K562 (cell line): ENCODE measurements around the gene FBXL2. TPM values are rescaled to one million over a fixed set of nuclear protein-coding genes. Genes with fewer than 3 reads are reported as not detected.

Experiments used
- ATAC-seq: fragments of 200-7000 bp; cut with Tn5 transposase; 3 replicates; pipeline ENCODE4 v1.9.1; 2020; ENCODE audit warnings: moderate library complexity
- Bru-seq: library from RNA; stranded (reverse); fragments of 400-500 nt; gene quantifications from one replicate; lab custom pipeline; 2021; lab: Mats Ljungman, UMichigan
- BruChase-seq, 2 experiments: library from RNA; stranded (reverse); fragments of 400-500 nt; gene quantifications; one replicate each; lab custom pipeline; 2021; lab: Mats Ljungman, UMichigan
- BruUV-seq: library from RNA; stranded (reverse); fragments of 400-500 nt; replicated peaks from 2 replicates; lab custom pipeline; 2021; lab: Mats Ljungman, UMichigan
- CTCF ChIA-PET: fragments of 300-600 bp; formaldehyde crosslinking; extraction: SDS; loops from one replicate; lab custom pipeline; 2021; ENCODE audit warnings: low intra/inter-chr PET ratio; lab: Yijun Ruan, JAX
- POLR2A ChIA-PET: fragments of 300-600, 350-650 bp; sonication (Branson Sonifier 250); formaldehyde crosslinking; extraction: SDS; loops from one replicate; lab custom pipeline; 2021; ENCODE audit warnings: antibody characterized with exemption, inconsistent platforms; lab: Yijun Ruan, JAX
- DNase-seq, 4 experiments: peaks; one replicate each; pipeline versions ENCODE4 v3.0.0 to v3.0.0-alpha.2; 2011 to 2018; ENCODE audit warnings: low spot score in 3 of 4, mixed read lengths in 3 of 4; ENCODE audit errors: extremely low read depth in 1 of 4
- FAIRE-seq: peaks from 2 replicates; lab custom pipeline; 2011; peaks lifted over from hg19 to GRCh38; lab: Jason Lieb, UNC
- H2AFZ ChIP-seq: 2 replicates; pipeline ENCODE4 v1.6.0; 2011; ENCODE audit warnings: low read depth, low read length, control low read depth, inconsistent platforms
- H3K27ac ChIP-seq: fragments of 200-600 bp; 3 replicates; pipeline ENCODE4 v1.8.0; 2011; ENCODE audit warnings: low read depth, mild to moderate bottlenecking, control low read depth, inconsistent platforms, low read length, moderate library complexity, mixed read lengths; ENCODE audit errors: extremely low read depth
- H3K27me3 ChIP-seq, 2 experiments: fragments of 300-600 bp in 1 of 2; 2 replicates in 1 of 2; 3 replicates in 1 of 2; pipeline versions ENCODE4 v1.6.0 to v1.8.0; 2011; ENCODE audit warnings: inconsistent platforms in 2 of 2, low read length in 2 of 2, mild to moderate bottlenecking in 1 of 2, mixed read lengths in 1 of 2, moderate library complexity in 1 of 2; ENCODE audit not compliant: control insufficient read depth in 2 of 2, insufficient read depth in 2 of 2
- H3K36me3 ChIP-seq: fragments of 300-600 bp; 3 replicates; pipeline ENCODE4 v1.8.0; 2011; ENCODE audit warnings: mild to moderate bottlenecking, low read length, inconsistent platforms; ENCODE audit not compliant: control insufficient read depth, insufficient read depth
- H3K4me1 ChIP-seq, 2 experiments: fragments of 200-600 bp in 1 of 2; replicated peaks in 1 of 2; 2 replicates in 1 of 2; 3 replicates in 1 of 2; pipeline versions ENCODE4 v1.5.1 to v1.8.0; 2011; ENCODE audit warnings: inconsistent platforms in 2 of 2, low read length in 2 of 2, mild to moderate bottlenecking in 1 of 2, mixed read lengths in 1 of 2, moderate library complexity in 1 of 2; ENCODE audit not compliant: control insufficient read depth in 2 of 2, insufficient read depth in 2 of 2
- H3K4me2 ChIP-seq: 2 replicates; pipeline ENCODE4 v1.6.1; 2011; ENCODE audit warnings: low read length, control low read depth, inconsistent platforms, mixed read lengths; ENCODE audit not compliant: insufficient read depth
- H3K4me3 ChIP-seq: fragments of 200-600 bp; sonication (generic), shearing (Covaris generic); 2 replicates; pipeline ENCODE4 v1.5.1; 2016; ENCODE audit warnings: control low read depth, inconsistent platforms
- H3K79me2 ChIP-seq: fragments of 200-600 bp; 3 replicates; pipeline ENCODE4 v1.8.0; 2011; ENCODE audit warnings: low read length, inconsistent platforms; ENCODE audit not compliant: control insufficient read depth, insufficient read depth
- H3K9ac ChIP-seq, 2 experiments: 2 replicates each; pipeline versions ENCODE4 v1.6.0 to v1.6.1; 2011; ENCODE audit warnings: low read depth in 2 of 2, low read length in 2 of 2, control low read depth in 1 of 2, inconsistent platforms in 1 of 2, mild to moderate bottlenecking in 1 of 2, mixed read lengths in 1 of 2; ENCODE audit not compliant: insufficient read depth in 1 of 2
- H3K9me1 ChIP-seq: one replicate; pipeline ENCODE4 v1.6.0; 2011; ENCODE audit warnings: inconsistent platforms, mild to moderate bottlenecking, low read length, moderate library complexity; ENCODE audit not compliant: control insufficient read depth, insufficient read depth
- H3K9me3 ChIP-seq: replicated peaks from 2 replicates; pipeline ENCODE4 v1.5.1; 2011; ENCODE audit warnings: low read depth, low read length, inconsistent platforms; ENCODE audit not compliant: control insufficient read depth, insufficient read depth
- H4K20me1 ChIP-seq: replicated peaks from 2 replicates; pipeline ENCODE4 v1.6.1; 2011; ENCODE audit warnings: low read length, inconsistent platforms, mixed read lengths; ENCODE audit not compliant: control insufficient read depth, insufficient read depth
- ATF7 ChIP-seq: fragments of 450-650 bp; IDR thresholded peaks from 2 replicates; pipeline ENCODE4 v1.7.1; 2014; ENCODE audit warnings: mild to moderate bottlenecking, moderate library complexity
- BMI1 ChIP-seq: fragments of 150-350 bp; IDR thresholded peaks from 2 replicates; pipeline ENCODE4 v1.6.1; 2014; ENCODE audit warnings: low read length
- CBFA2T2 ChIP-seq: fragments of 450-650 bp; conservative IDR thresholded peaks from 2 replicates; pipeline ENCODE4 v1.6.1; 2017; ENCODE audit warnings: mild to moderate bottlenecking
- CEBPB ChIP-seq: fragments of 450-650 bp; IDR thresholded peaks from 2 replicates; pipeline ENCODE4 v1.6.1; 2016; ENCODE audit warnings: missing genetic modification characterization, missing compliant biosample characterization
- CREBBP ChIP-seq: IDR thresholded peaks from one replicate; pipeline ENCODE4 v1.6.1; 2012; ENCODE audit warnings: low read depth, mild to moderate bottlenecking, control low read depth, inconsistent platforms, low read length
- EHMT2 ChIP-seq: fragments of 450-650 bp; IDR thresholded peaks from 2 replicates; pipeline ENCODE4 v1.6.1; 2018; ENCODE audit warnings: antibody characterized with exemption
- GATAD2B ChIP-seq: fragments of 450-650 bp; IDR thresholded peaks from 2 replicates; pipeline ENCODE4 v1.6.1; 2017; ENCODE audit warnings: mild to moderate bottlenecking, borderline replicate concordance
- HDAC6 ChIP-seq: IDR thresholded peaks from 2 replicates; pipeline ENCODE4 v1.6.1; 2012; ENCODE audit warnings: low read depth, mild to moderate bottlenecking, control low read depth, inconsistent platforms, low read length, moderate library complexity
- MTA3 ChIP-seq: fragments of 450-650 bp; formaldehyde crosslinking; IDR thresholded peaks from 2 replicates; pipeline ENCODE4 v1.6.1; 2017; ENCODE audit warnings: mild to moderate bottlenecking, borderline replicate concordance
- NEUROD1 ChIP-seq: fragments of 150-350 bp; IDR thresholded peaks from 2 replicates; pipeline ENCODE4 v1.6.1; 2014; ENCODE audit warnings: borderline replicate concordance, low read length, low read depth; ENCODE audit not compliant: partially characterized antibody
- RBBP5 ChIP-seq: fragments of 200-600 bp; sonication (generic); IDR thresholded peaks from 2 replicates; pipeline ENCODE4 v1.6.1; 2012; ENCODE audit warnings: borderline replicate concordance, mild to moderate bottlenecking, low read length, control low read depth, inconsistent platforms; ENCODE audit not compliant: insufficient read depth, poor library complexity, severe bottlenecking
- RBM25 ChIP-seq: fragments of 200-400 bp; formaldehyde crosslinking; IDR thresholded peaks from 2 replicates; pipeline ENCODE4 v1.6.1; 2018; ENCODE audit warnings: low read length, low read depth, moderate library complexity; ENCODE audit not compliant: severe bottlenecking
- SMARCA4 ChIP-seq: fragments of 450-650 bp; IDR thresholded peaks from 2 replicates; pipeline ENCODE4 v1.6.1; 2016
- ZNF592 ChIP-seq: fragments of 450-650 bp; IDR thresholded peaks from 2 replicates; pipeline ENCODE4 v1.6.1; 2017; ENCODE audit warnings: antibody characterized with exemption, mild to moderate bottlenecking
- WGBS: fragments of 100-300 bp; shearing (Covaris generic); methylation state at CpG from one replicate; pipeline ENCODE4 v1.1.6; 2016; ENCODE audit warnings: low coverage, mixed read lengths; ENCODE audit not compliant: insufficient coverage; ENCODE audit errors: missing lambda C conversion rate; 5-methylcytosine and 5-hydroxymethylcytosine counted together
- in situ Hi-C: fragments of 300-500 bp; cut with MboI; formaldehyde crosslinking; loops from 4 replicates; pipeline ENCODE4 v1.15.0; 2018; ENCODE audit warnings: inconsistent platforms, mixed read lengths
- intact Hi-C: fragments of 100-400 bp; cut with micrococcal nuclease; formaldehyde crosslinking; loops from 2 replicates; pipeline ENCODE4 v1.14.2; 2022
- long read RNA-seq, 3 experiments: library from polyadenylated mRNA in 2 of 3; library from RNA in 1 of 3; unstranded in 2 of 3; stranded (forward) in 1 of 3; transcript quantifications; one replicate each; pipeline ENCODE4 v2.0.0, GENCODE V29; 2019 to 2022
- polyA minus RNA-seq, 3 experiments: library from RNA; depleted of rRNA, polyadenylated mRNA; stranded (reverse); fragments of >200 nt; gene quantifications; 2 replicates each; pipeline ENCODE4 v1.2.3, GENCODE V29; 2011
- polyA plus RNA-seq, 8 experiments: library from polyadenylated mRNA; depleted of rRNA in 4 of 8; stranded (reverse) in 5 of 8; unstranded in 3 of 8; fragments of >200 nt; fragmentation: Nextera tagmentation in 2 of 8; fragmentation: Illumina TruSeq in 1 of 8; extraction: Ambion mirVana in 2 of 8; extraction: Trizol in 1 of 8; gene quantifications; 2 replicates each; pipeline versions ENCODE4 v1.2.1 to v1.2.3, GENCODE V29; 2011 to 2014; ENCODE audit warnings: inconsistent platforms in 1 of 8, missing spikeins in 1 of 8
- total RNA-seq, 7 experiments: library from RNA; depleted of rRNA in 6 of 7; stranded (reverse); fragments of >200 nt in 6 of 7; fragmentation: Illumina TruSeq in 2 of 7; extraction: Trizol in 2 of 7; gene quantifications; 2 replicates each; pipeline versions ENCODE4 v1.2.1 to v1.2.3, GENCODE V29; 2011 to 2021; ENCODE audit warnings: low replicate concordance in 1 of 7

The FBXL2 gene
- 15.1 and 18.8 TPM in 2 replicates for total RNA-seq (2011; cell fraction: chromatin; rRNA removed; ENCODE audit: low replicate concordance)
- 8.7 and 8.8 TPM in 2 replicates for total RNA-seq (2011; cell fraction: nucleolus; rRNA removed)
- total RNA-seq (2011; cell fraction: nucleoplasm; rRNA removed), result 10.3 and 17.6 TPM in 2 replicates
- 1.3 and 1.5 TPM in 2 replicates for total RNA-seq (2014; rRNA removed)
- total RNA-seq (2014; rRNA removed; fragmentation: Illumina TruSeq; extraction: Trizol), result 1.8 and 1.9 TPM in 2 replicates
- total RNA-seq (2015; rRNA removed; fragmentation: Illumina TruSeq; extraction: Trizol), result 1.7 TPM in 2 replicates
- total RNA-seq (2021), result 1.6 and 2.2 TPM in 2 replicates
- polyA plus RNA-seq (2011; rRNA removed), result 5.5 and 6.9 TPM in 2 replicates
- polyA plus RNA-seq (2011; cell fraction: cytosol; rRNA removed), result 4.6 TPM in 2 replicates
- polyA plus RNA-seq (2011; cell fraction: nucleus; rRNA removed), result 26.6 and 29.0 TPM in 2 replicates
- polyA plus RNA-seq (2012), result 2.0 and 4.4 TPM in 2 replicates
- polyA plus RNA-seq (2014; fragmentation: Illumina TruSeq; extraction: Trizol), result 1.1 and 1.8 TPM in 2 replicates
- 1 to 10 TPM; 2.2 to 2.4 TPM for polyA plus RNA-seq (2014; fragmentation: Nextera tagmentation; extraction: Ambion mirVana)
- polyA plus RNA-seq (2014; rRNA removed), result 2.4 and 6.3 TPM in 2 replicates
- 4.6 and 5.1 TPM in 2 replicates for polyA minus RNA-seq (2011; rRNA and poly(A)+ RNA removed)
- polyA minus RNA-seq (2011; cell fraction: cytosol; rRNA and poly(A)+ RNA removed), result 1.6 and 2.5 TPM in 2 replicates
- 6.2 and 6.9 TPM in 2 replicates for polyA minus RNA-seq (2011; cell fraction: nucleus; rRNA and poly(A)+ RNA removed)
- percentile 53 among the genes with signal in this experiment for Bru-seq, nascent RNA
- BruChase-seq, experiment 1, labeled RNA remaining after a 2-hour chase, result percentile 57 among the genes with signal in this experiment
- BruChase-seq, experiment 2, labeled RNA remaining after a 6-hour chase, result percentile 55 among the genes with signal in this experiment
- long read RNA-seq, experiment 1, partial matches to known transcripts, result 1 of 9 reads
- long read RNA-seq, experiment 1, other reads (novel, unspliced or antisense), result 6 of 9 reads
- long read RNA-seq, experiment 2, result 0 reads
- long read RNA-seq, experiment 3, result 0 reads

- Histone ChIP-seq H3K79me2 (no peaks in the 10 kb centered on the region), H3K4me1 (peaks cover 6 to 11% of the 10 kb centered on the region in 2 experiments; a peak in 4 of 5 replicates), H2AFZ (peak within 1 kb of the TSS; percentile 73), H3K27ac (no peak within 1 kb of the TSS), H3K9me1 (no peaks in the 10 kb centered on the region), H3K9ac (peak within 1 kb of the TSS; percentile 65 to 92), H3K4me2 (peak within 1 kb of the TSS; percentile 61), H4K20me1 (no peaks in the 10 kb centered on the region), H3K9me3 (no peaks in the 10 kb centered on the region), H3K27me3 (no peaks in the 10 kb centered on the region), H3K4me3 (peak within 1 kb of the TSS; percentile 59), H3K36me3 (no peaks in the 10 kb centered on the region)
- ATAC-seq, result peak; percentile 99
- intact Hi-C loops (no loop called here), in situ Hi-C loops (no loop called here)
- no TSS peak for BruUV-seq
- WGBS, result 1% methylated on average over 56 of the region's 63 CpGs
- ChIA-PET CTCF (interaction anchor here (0.7 kb wide), 1 partner anchor 118 kb away, joined by 3 read pairs; no protein-coding TSS in a partner anchor), POLR2A (interaction anchor here (0.5 to 1.9 kb wide), 5 partner anchors 9 to 356 kb away, joined by 3 to 7 read pairs (median 3); no protein-coding TSS in a partner anchor)
- peak; percentile 44 for FAIRE-seq
- DNase-seq, result peak; percentile 91 to 99 (median 97)
- TF ChIP-seq GATAD2B (peak; percentile 31; the same call in 1 of the 2 replicates), HDAC6 (no peak), CEBPB (no peak), RBM25 (peak; percentile 94), SMARCA4 (no peak), ATF7 (peak; percentile 59), BMI1 (0 out of 2 replicates have a peak, but pooled peaks have one; percentile 36), MTA3 (0 out of 2 replicates have a peak, but pooled peaks have one; percentile 33), CREBBP (no peak), CBFA2T2 (peak; percentile 73), NEUROD1 (peak; percentile 18), EHMT2 (no peak), RBBP5 (peak; percentile 73), ZNF592 (no peak)
These were observed at the start of gene FBXL2 for GRCh38 chr3:33277193-33277882. Gene FBXL2 (plus strand): TSS chr3:33277442. CDS start chr3:33277513, 71 bp downstream.
